Hindlimb muscle (tissue), 1 donor: Measurements from ENCODE around the gene ADSL. TPM values are rescaled to one million over a fixed set of nuclear protein-coding genes. Genes with fewer than 3 reads are reported as not detected.
A peak's percentile ranks its signal among the peaks of the same experiment; 100 is the strongest.

ENCODE experiments used
- DNase-seq: peaks from one replicate; pipeline ENCODE4 v3.0.0-alpha.2; 2013
- polyA plus RNA-seq: library from polyadenylated mRNA; unstranded; fragments of 120-200 nt; gene quantifications from one replicate; pipeline ENCODE4 v1.2.1, GENCODE V29; 2013; ENCODE audit not compliant: insufficient read length

The ADSL gene
- polyA plus RNA-seq, 1 donor, result 208 TPM

- no peak for DNase-seq
These were observed 74.2 kb downstream of the ADSL start for GRCh38 chr22:40420341-40421081.

- DNase-seq, result no peak
These were observed 74.7 kb downstream of the ADSL start for GRCh38 chr22:40421082-40421350.

GRCh38 chr22:40421941-40422340 lies 75.6 kb downstream of the ADSL start:
- no peak for DNase-seq

GRCh38 chr22:40422558-40423309 lies 76.4 kb downstream of the ADSL start:
- DNase-seq, result no peak

- DNase-seq, result no peak
These were observed 77.0 kb downstream of the ADSL start for GRCh38 chr22:40423310-40423688.

GRCh38 chr22:40423882-40424640 lies 77.8 kb downstream of the ADSL start:
- no peak for DNase-seq

- no peak for DNase-seq
These were observed 78.8 kb downstream of the ADSL start for GRCh38 chr22:40425082-40425481.

- DNase-seq, result no peak
These were observed 80.5 kb downstream of the ADSL start for GRCh38 chr22:40426594-40427333.

GRCh38 chr22:40428796-40429195 lies 82.5 kb downstream of the ADSL start:
- DNase-seq, result no peak

GRCh38 chr22:40429481-40429880 lies 83.2 kb downstream of the ADSL start:
- DNase-seq, result no peak

- no peak for DNase-seq
These were observed 84.7 kb downstream of the ADSL start for GRCh38 chr22:40430991-40431390.

GRCh38 chr22:40432157-40432556 lies 85.9 kb downstream of the ADSL start:
- no peak for DNase-seq

- DNase-seq, result no peak
These were observed 86.3 kb downstream of the ADSL start for GRCh38 chr22:40432625-40433024.

GRCh38 chr22:40433416-40434090 lies 87.3 kb downstream of the ADSL start:
- DNase-seq, result no peak

- no peak for DNase-seq
These were observed 87.8 kb downstream of the ADSL start for GRCh38 chr22:40434106-40434505.

- no peak for DNase-seq
These were observed 88.4 kb downstream of the ADSL start for GRCh38 chr22:40434745-40435144.

GRCh38 chr22:40436505-40437431 lies 90.5 kb downstream of the ADSL start:
- DNase-seq, result peak; percentile 46
